Stimulated activated CD4-positive, alpha-beta T cell treated with anti-CD3 and anti-CD28 coated beads, Interleukin-12 subunit alpha, Interleukin-12 subunit beta, amount 100 ng/mL, for 48 hours (primary cell): ENCODE data around the gene WDR74.
A peak's percentile ranks its signal among the peaks of the same experiment; 100 is the strongest.
"Not testable (repeated sequence)": the region's sequence is repeated elsewhere in the genome, so short reads cannot be mapped to it uniquely, and the experiment has no call there.

Source experiments
- DNase-seq, 3 donors: peaks; one replicate each; pipeline ENCODE4 v3.0.0-alpha.2; 2020; ENCODE audit warnings: low read depth in 2 of 3, low spot score in 1 of 3

Gene WDR74

GRCh38 chr11:62842171-62842741 is 2.9 kb upstream of the WDR74 start:
- no peak for DNase-seq

GRCh38 chr11:62841361-62842170 is 2.2 kb upstream of the WDR74 start:
- DNase-seq = peak; percentile 74 to 89 (median 78)

- peak; percentile 71 to 84 (median 83) for DNase-seq
These were observed 1.5 kb upstream of the WDR74 start for GRCh38 chr11:62840721-62841360.

- no peak for DNase-seq
These were observed 4.1 kb downstream of the WDR74 start for GRCh38 chr11:62835336-62835735.

- DNase-seq = no peak
These were observed 6.8 kb downstream of the WDR74 start, which contains the start of gene TEX54 for GRCh38 chr11:62832336-62833234. Gene TEX54 (minus strand): TSS chr11:62832841.

- DNase-seq = peak; percentile 98 to 99 (median 99)
These were observed 7.7 kb downstream of the WDR74 start, which contains the start of gene STX5 for GRCh38 chr11:62831520-62832335. Gene STX5 (minus strand): TSS chr11:62832051. CDS start chr11:62831243, 808 bp downstream.

GRCh38 chr11:62830904-62831519 is 8.4 kb downstream of the WDR74 start:
- no peak for DNase-seq

GRCh38 chr11:62828130-62828529 is 11.3 kb downstream of the WDR74 start:
- DNase-seq = not testable (repeated sequence)

GRCh38 chr11:62823677-62824076 is 15.7 kb downstream of the WDR74 start:
- no peak for DNase-seq

GRCh38 chr11:62817129-62817528 is 22.3 kb downstream of the WDR74 start:
- no peak for DNase-seq

- DNase-seq = no peak
These were observed 22.8 kb downstream of the WDR74 start for GRCh38 chr11:62816557-62816956.

GRCh38 chr11:62811659-62812058 is 27.7 kb downstream of the WDR74 start:
- DNase-seq = no peak

GRCh38 chr11:62810748-62811147 is 28.6 kb downstream of the WDR74 start:
- DNase-seq = no peak

- no peak for DNase-seq
These were observed 32.7 kb downstream of the WDR74 start for GRCh38 chr11:62806611-62807121.

GRCh38 chr11:62805961-62806441 is 33.4 kb downstream of the WDR74 start:
- DNase-seq = peak in 1 of 3 donors; percentile 13

- peak; percentile 91 to 95 (median 92) for DNase-seq
These were observed 34.1 kb downstream of the WDR74 start, which contains the start of gene NXF1 for GRCh38 chr11:62805076-62805892. Gene NXF1 (minus strand): TSS chr11:62805440. CDS start chr11:62805356, 84 bp downstream.

- peak in 1 of 3 donors; percentile 25 for DNase-seq
These were observed 34.9 kb downstream of the WDR74 start for GRCh38 chr11:62804310-62805075.
